ENCODE data around the gene ABTB2.

The ABTB2 gene

DNA sequence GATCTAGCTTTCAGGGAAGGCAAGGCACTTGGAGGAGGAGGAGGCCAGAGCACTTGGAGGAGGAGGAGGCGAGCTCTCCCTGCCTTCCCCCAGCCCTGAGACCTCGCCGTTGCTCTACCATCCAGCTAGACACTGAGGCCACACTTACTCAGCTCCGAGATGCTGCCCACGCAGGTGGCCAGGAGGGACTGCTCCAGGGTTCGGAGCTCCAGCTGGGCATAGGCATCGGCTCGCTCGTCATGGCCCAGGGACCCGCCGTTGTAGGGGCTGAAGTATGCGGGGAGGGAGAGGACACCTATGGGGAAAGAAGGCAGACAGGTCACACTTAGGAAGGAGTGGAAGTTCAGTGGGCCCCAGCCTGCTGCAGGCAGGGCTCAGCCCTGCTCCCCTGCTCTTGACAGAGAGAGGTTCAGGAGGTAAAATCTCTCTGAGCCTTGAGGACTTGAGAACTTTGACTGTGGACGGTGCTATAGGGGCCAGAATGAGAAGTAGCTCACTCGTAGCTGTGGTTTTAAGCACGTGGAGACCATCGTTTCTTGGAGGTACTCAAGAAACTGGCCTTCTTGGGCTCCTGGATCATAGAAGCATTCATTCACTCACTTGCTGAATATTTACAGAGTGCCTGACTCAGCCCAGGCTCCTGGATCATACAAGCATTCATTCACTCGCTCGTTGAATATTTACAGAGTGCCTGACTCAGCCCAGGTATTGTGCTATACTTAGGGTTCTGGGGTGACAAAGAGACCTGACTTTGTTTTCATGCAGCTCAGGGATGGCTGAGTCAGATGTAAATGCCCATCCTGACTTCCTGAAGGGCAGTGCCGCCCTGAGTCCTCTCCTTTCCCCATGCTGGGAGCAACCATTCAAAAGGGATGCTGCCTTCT lies 153.2 kb downstream of the ABTB2 start:
- TF ChIP-seq TAF1 (IDR thresholded peaks at IDR 0.05; ENCODE audit: borderline replicate concordance, insufficient read depth, low read length) (no peak), FOXP2 (optimal IDR thresholded peaks at IDR 0.05; ENCODE audit: borderline replicate concordance, extremely low read depth, extremely low read length, insufficient read depth) (no peak), SIN3A (IDR thresholded peaks at IDR 0.05; ENCODE audit: borderline replicate concordance, insufficient read depth, low read length) (no peak), POLR2AphosphoS5 (IDR thresholded peaks at IDR 0.05; ENCODE audit: low read depth, low read length) (no peak)
- TF ChIP-seq, protein P1, sequence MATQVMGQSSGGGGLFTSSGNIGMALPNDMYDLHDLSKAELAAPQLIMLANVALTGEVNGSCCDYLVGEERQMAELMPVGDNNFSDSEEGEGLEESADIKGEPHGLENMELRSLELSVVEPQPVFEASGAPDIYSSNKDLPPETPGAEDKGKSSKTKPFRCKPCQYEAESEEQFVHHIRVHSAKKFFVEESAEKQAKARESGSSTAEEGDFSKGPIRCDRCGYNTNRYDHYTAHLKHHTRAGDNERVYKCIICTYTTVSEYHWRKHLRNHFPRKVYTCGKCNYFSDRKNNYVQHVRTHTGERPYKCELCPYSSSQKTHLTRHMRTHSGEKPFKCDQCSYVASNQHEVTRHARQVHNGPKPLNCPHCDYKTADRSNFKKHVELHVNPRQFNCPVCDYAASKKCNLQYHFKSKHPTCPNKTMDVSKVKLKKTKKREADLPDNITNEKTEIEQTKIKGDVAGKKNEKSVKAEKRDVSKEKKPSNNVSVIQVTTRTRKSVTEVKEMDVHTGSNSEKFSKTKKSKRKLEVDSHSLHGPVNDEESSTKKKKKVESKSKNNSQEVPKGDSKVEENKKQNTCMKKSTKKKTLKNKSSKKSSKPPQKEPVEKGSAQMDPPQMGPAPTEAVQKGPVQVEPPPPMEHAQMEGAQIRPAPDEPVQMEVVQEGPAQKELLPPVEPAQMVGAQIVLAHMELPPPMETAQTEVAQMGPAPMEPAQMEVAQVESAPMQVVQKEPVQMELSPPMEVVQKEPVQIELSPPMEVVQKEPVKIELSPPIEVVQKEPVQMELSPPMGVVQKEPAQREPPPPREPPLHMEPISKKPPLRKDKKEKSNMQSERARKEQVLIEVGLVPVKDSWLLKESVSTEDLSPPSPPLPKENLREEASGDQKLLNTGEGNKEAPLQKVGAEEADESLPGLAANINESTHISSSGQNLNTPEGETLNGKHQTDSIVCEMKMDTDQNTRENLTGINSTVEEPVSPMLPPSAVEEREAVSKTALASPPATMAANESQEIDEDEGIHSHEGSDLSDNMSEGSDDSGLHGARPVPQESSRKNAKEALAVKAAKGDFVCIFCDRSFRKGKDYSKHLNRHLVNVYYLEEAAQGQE (IDR thresholded peaks at IDR 0.05; ENCODE audit: insufficient read depth in 1 of 2, low read depth in 2 of 2, low read length in 2 of 2): no peak

DNA sequence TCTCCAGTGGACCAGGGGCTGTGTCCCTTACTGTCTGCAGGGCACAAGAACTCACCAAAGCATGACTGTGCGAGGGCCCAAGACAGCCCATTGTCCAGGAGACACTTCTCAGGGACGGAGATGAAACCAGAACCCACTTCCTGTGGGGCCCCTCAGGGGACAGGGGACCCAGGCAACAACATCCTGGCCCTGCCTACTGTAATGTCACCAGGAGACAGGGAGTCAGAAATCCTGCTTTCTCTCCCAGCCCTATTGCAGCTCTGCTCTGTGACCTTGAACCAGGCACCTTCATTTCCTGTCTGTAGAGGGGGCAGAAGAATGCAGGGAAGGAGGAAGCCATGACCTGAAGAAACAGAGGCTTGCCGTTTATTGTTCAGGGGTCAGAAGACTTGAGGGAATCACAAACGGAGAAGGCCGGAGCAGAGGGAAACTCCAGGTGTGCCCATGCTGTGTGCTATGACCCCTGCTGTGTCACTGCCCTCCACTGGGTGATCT lies 154.4 kb downstream of the ABTB2 start:
- TF ChIP-seq TAF1 (IDR thresholded peaks at IDR 0.05; ENCODE audit: borderline replicate concordance, insufficient read depth, low read length): no peak
- TF ChIP-seq, protein P1 (IDR thresholded peaks at IDR 0.05; ENCODE audit: insufficient read depth in 1 of 2, low read depth in 2 of 2, low read length in 2 of 2): no peak
- no peak for TF ChIP-seq SIN3A (IDR thresholded peaks at IDR 0.05; ENCODE audit: borderline replicate concordance, insufficient read depth, low read length)
- TF ChIP-seq FOXP2 (optimal IDR thresholded peaks at IDR 0.05; ENCODE audit: borderline replicate concordance, extremely low read depth, extremely low read length, insufficient read depth): no peak
- TF ChIP-seq POLR2AphosphoS5 (IDR thresholded peaks at IDR 0.05; ENCODE audit: low read depth, low read length): no peak

DNA sequence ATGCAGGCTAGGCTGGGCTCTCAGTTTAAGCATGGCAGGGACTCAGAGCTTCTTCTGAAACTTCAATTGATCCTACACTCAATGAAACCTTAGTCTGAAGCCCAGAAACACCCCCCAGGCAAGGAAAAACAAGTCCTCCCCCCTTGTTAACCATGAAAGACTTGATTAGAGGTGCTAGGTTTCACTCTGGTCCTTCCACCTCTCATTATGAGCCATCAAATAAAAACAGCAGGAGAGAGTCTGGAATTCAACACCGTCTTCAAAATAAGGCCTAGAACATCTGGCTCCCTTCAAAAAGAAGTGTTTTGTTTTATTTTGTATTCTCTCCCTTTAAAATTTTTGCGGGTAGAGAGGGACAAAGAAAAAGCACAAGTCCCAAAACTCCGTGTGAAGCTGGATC lies 156.7 kb downstream of the ABTB2 start:
- TF ChIP-seq TAF1 (IDR thresholded peaks at IDR 0.05; ENCODE audit: borderline replicate concordance, insufficient read depth, low read length) (no peak), SIN3A (IDR thresholded peaks at IDR 0.05; ENCODE audit: borderline replicate concordance, insufficient read depth, low read length) (no peak), FOXP2 (optimal IDR thresholded peaks at IDR 0.05; ENCODE audit: borderline replicate concordance, extremely low read depth, extremely low read length, insufficient read depth) (no peak), POLR2AphosphoS5 (IDR thresholded peaks at IDR 0.05; ENCODE audit: low read depth, low read length) (no peak)
- TF ChIP-seq, protein P1 (IDR thresholded peaks at IDR 0.05; ENCODE audit: insufficient read depth in 1 of 2, low read depth in 2 of 2, low read length in 2 of 2): no peak

DNA sequence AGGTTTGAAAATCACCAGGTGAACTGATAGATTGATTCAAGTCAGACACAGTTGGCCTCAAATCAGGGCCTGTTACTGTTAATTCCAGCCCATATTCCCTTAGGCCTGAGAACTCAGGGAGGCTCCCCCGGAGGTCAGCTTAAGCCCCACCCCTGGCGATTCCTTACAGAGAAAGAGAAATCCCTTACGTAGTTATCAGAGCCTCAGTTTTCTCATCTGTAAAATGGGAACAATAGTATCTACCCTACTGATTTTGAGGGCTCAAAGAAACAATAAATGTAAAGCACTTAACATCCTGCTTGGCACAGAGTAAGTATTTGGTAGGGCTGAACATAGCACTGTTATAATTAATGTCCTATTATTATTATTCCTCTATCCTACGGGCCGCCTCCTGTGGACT lies 158.3 kb downstream of the ABTB2 start:
- TF ChIP-seq FOXP2 (optimal IDR thresholded peaks at IDR 0.05; ENCODE audit: borderline replicate concordance, extremely low read depth, extremely low read length, insufficient read depth) (no peak), TAF1 (IDR thresholded peaks at IDR 0.05; ENCODE audit: borderline replicate concordance, insufficient read depth, low read length) (no peak), SIN3A (IDR thresholded peaks at IDR 0.05; ENCODE audit: borderline replicate concordance, insufficient read depth, low read length) (no peak), POLR2AphosphoS5 (IDR thresholded peaks at IDR 0.05; ENCODE audit: low read depth, low read length) (no peak)
- TF ChIP-seq, protein P1 (IDR thresholded peaks at IDR 0.05; ENCODE audit: insufficient read depth in 1 of 2, low read depth in 2 of 2, low read length in 2 of 2): no peak

Measured in PFSK-1 (cell line).